ENCODE measurements around the gene GPR78. TPM values are rescaled to one million over a fixed set of nuclear protein-coding genes. Genes with fewer than 3 reads are reported as not detected.

GPR78 gene
- total RNA-seq, 2 donors from 2014 or later = 3.7 to 8.1 TPM

DNA sequence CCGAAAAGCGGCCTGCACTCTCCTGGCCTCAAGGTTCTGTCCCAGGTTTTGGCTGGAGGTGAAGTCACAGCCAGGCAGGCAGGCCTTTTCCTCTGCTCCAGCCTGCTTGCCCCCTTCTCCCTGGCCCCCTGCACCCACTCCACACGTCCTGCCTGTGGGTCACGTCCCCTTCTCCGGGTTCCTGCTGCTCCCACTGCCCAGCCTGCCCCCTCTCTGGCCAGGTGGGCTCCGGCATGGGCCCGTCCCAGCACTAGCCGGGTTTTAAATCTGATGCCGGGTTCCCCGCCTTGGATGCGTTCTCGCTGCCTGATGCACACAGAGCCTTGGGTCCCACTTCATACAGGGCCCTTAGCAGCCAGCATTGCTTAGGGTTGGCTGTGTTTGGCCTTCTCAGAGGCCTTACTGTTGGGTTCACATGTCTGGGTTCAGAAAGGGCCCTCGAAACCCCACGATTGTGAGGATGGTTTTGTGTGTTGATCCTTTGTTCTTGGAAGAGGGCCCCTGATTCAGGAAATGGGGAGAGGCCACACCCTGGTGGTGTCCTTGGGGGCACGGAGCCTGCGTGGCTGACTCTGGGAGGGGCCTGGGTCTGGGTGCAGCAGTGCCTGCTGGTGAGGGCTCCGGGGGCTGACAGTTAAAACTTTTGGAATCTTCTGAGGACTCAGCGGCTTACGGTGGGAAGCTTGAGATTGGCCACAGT, 18.3 kb downstream of the GPR78 start:
- Histone ChIP-seq H3K9me3 (ENCODE audit: control insufficient read depth, low read length) (no peaks in the 10 kb centered on the region), H3K27me3 (ENCODE audit: control insufficient read depth, insufficient read depth, low read length, poor library complexity, severe bottlenecking) (no peaks in the 10 kb centered on the region), H3K4me1 (ENCODE audit: control insufficient read depth, insufficient read depth, low read length) (no peaks in the 10 kb centered on the region), H3K36me3 (ENCODE audit: control insufficient read depth, insufficient read depth, low read length) (peaks cover 9% of the 10 kb centered on the region), H3K4me3 (ENCODE audit: low read length) (no peak overlapping the region), H3K27ac (ENCODE audit: low read depth, low read length) (no peak overlapping the region), H3K9ac (ENCODE audit: extremely low read depth, low read length, poor library complexity, severe bottlenecking) (no peak overlapping the region)
- TF ChIP-seq CTCF (conservative IDR thresholded peaks at IDR 0.05) = no peak
- peaks cover 9% of the 10 kb centered on the region for H3K4me1 Mint-ChIP-seq
- no peak overlapping the region for H3K27ac Mint-ChIP-seq
- 93 to 94% methylated on average over 17 to 19 of the region's 19 CpGs for WGBS, 2 experiments (ENCODE audit: insufficient coverage in 1 of 2, insufficient read length in 1 of 2)
- no peak overlapping the region for H3K4me3 Mint-ChIP-seq
- no peaks in the 10 kb centered on the region for H3K9me3 Mint-ChIP-seq
- no peak for DNase-seq
- H3K27me3 Mint-ChIP-seq (ENCODE audit: insufficient read depth) = peaks cover 10% of the 10 kb centered on the region
- H3K36me3 Mint-ChIP-seq (ENCODE audit: low read depth) = peaks cover 7% of the 10 kb centered on the region

- H3K9me3 ChIP-seq (ENCODE audit: control insufficient read depth, low read length) = no peaks in the 10 kb centered on the region
- Mint-ChIP-seq H3K4me1 (peaks cover 5% of the 10 kb centered on the region), H3K4me3 (no peak overlapping the region), H3K36me3 (ENCODE audit: low read depth) (peaks cover 7% of the 10 kb centered on the region), H3K27me3 (ENCODE audit: insufficient read depth) (peaks cover 4% of the 10 kb centered on the region), H3K27ac (no peak overlapping the region), H3K9me3 (no peaks in the 10 kb centered on the region)
- no peak overlapping the region for H3K4me3 ChIP-seq (ENCODE audit: low read length)
- TF ChIP-seq CTCF (conservative IDR thresholded peaks at IDR 0.05) = no peak
- no peak overlapping the region for H3K9ac ChIP-seq (ENCODE audit: extremely low read depth, low read length, poor library complexity, severe bottlenecking)
- no peaks in the 10 kb centered on the region for H3K4me1 ChIP-seq (ENCODE audit: control insufficient read depth, insufficient read depth, low read length)
- WGBS, 2 experiments (ENCODE audit: insufficient coverage in 1 of 2, insufficient read length in 1 of 2) = 91 to 99% methylated on average over 7 to 8 of the region's 8 CpGs
- H3K27me3 ChIP-seq (ENCODE audit: control insufficient read depth, insufficient read depth, low read length, poor library complexity, severe bottlenecking) = no peaks in the 10 kb centered on the region
- peaks cover 12% of the 10 kb centered on the region for H3K36me3 ChIP-seq (ENCODE audit: control insufficient read depth, insufficient read depth, low read length)
- no peak overlapping the region for H3K27ac ChIP-seq (ENCODE audit: low read depth, low read length)
- DNase-seq = no peak
Observed at GRCh38 chr4:8599091-8599460, 18.9 kb downstream of the GPR78 start.

DNA sequence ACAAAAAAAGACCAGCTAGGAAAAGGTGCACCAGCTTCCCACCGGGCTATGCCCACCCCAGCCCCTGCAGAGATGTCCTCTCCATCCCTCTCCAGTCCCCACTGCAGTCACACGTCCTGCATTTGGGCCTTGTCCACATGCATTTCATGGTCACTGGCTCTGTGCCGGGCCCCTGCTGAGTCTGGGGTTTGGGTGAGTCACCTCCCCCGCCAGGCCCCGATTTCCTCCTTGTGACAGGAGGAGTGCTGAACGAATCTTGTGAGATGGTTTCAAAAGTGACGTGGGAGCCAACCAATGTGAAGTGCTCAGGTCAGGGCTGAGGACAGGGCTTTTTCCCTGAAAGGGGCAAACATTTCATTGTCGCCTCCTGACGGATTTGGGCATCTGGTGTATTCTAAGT, 19.5 kb downstream of the GPR78 start:
- 77 to 82% methylated on average over 6 to 9 of the region's 9 CpGs for WGBS, 2 experiments (ENCODE audit: insufficient coverage in 1 of 2, insufficient read length in 1 of 2)
- H3K27me3 Mint-ChIP-seq (ENCODE audit: insufficient read depth) = no peaks in the 10 kb centered on the region
- H3K36me3 Mint-ChIP-seq (ENCODE audit: low read depth) = peaks cover 7% of the 10 kb centered on the region
- no peaks in the 10 kb centered on the region for H3K9me3 Mint-ChIP-seq
- Histone ChIP-seq H3K27ac (ENCODE audit: low read depth, low read length) (no peak overlapping the region), H3K4me3 (ENCODE audit: low read length) (no peak overlapping the region), H3K4me1 (ENCODE audit: control insufficient read depth, insufficient read depth, low read length) (no peaks in the 10 kb centered on the region), H3K9me3 (ENCODE audit: control insufficient read depth, low read length) (no peaks in the 10 kb centered on the region), H3K27me3 (ENCODE audit: control insufficient read depth, insufficient read depth, low read length, poor library complexity, severe bottlenecking) (no peaks in the 10 kb centered on the region), H3K9ac (ENCODE audit: extremely low read depth, low read length, poor library complexity, severe bottlenecking) (no peak overlapping the region), H3K36me3 (ENCODE audit: control insufficient read depth, insufficient read depth, low read length) (peaks cover 12% of the 10 kb centered on the region)
- H3K4me1 Mint-ChIP-seq = no peaks in the 10 kb centered on the region
- DNase-seq = no peak
- H3K4me3 Mint-ChIP-seq = no peak overlapping the region
- H3K27ac Mint-ChIP-seq = no peak overlapping the region
- no peak for TF ChIP-seq CTCF (conservative IDR thresholded peaks at IDR 0.05)

All from endodermal cell (in vitro differentiated cells).